ENCODE data around the gene HEXIM1. TPM values are rescaled to one million over a fixed set of nuclear protein-coding genes. Genes with fewer than 3 reads are reported as not detected.

HEXIM1 gene
- total and polyA plus RNA-seq, 2 experiments from 2014 or later, result 9.2 to 10.9 TPM

GRCh38 chr17:45118691-45119090, 29.6 kb upstream of the HEXIM1 start:
- Histone ChIP-seq H3K4me3 (no peak overlapping the region), H4K20me1 (replicated peaks; ENCODE audit: insufficient read depth) (no peaks in the 10 kb centered on the region), H2AFZ (no peak overlapping the region), H3K79me2 (replicated peaks; ENCODE audit: insufficient read depth) (0 out of 2 replicates have a peak, but pooled peaks cover 2% of the 10 kb centered on the region), H3K4me1 (ENCODE audit: insufficient read depth) (peaks cover 4% of the 10 kb centered on the region; the same call in 1 of the 2 replicates), H3K27ac (ENCODE audit: low read depth) (no peak overlapping the region), H3K9me2 (ENCODE audit: insufficient read depth) (no peaks in the 10 kb centered on the region), H3F3A (replicated peaks; ENCODE audit: low read depth) (no peaks in the 10 kb centered on the region), H3K27me3 (ENCODE audit: insufficient read depth) (no peaks in the 10 kb centered on the region), H3K36me3 (ENCODE audit: insufficient read depth) (no peaks in the 10 kb centered on the region), H3K4me2 (no peak overlapping the region)
- Mint-ChIP-seq H3K27ac (no peak overlapping the region), H3K36me3 (ENCODE audit: low read depth) (no peaks in the 10 kb centered on the region), H3K9me3 (no peaks in the 10 kb centered on the region), H3K4me1 (peaks cover 27% of the 10 kb centered on the region), H3K4me3 (no peak overlapping the region), H3K27me3 (ENCODE audit: insufficient read depth, low read depth, poor library complexity) (peaks cover 9% of the 10 kb centered on the region)
- no peak for TF ChIP-seq ZNF331 (CRISPR knock-in tag; IDR thresholded peaks at IDR 0.05; ENCODE audit: low read depth)
- TF ChIP-seq STAT1 (IDR thresholded peaks at IDR 0.05; ENCODE audit: unreplicated experiment), result no peak
- no peak for TF ChIP-seq ZNF114 (CRISPR knock-in tag; IDR thresholded peaks at IDR 0.05)
- ATAC-seq, result no peak
- no peak for DNase-seq (ENCODE audit: low spot score)

GRCh38 chr17:45119964-45120363, 28.3 kb upstream of the HEXIM1 start:
- no peaks in the 10 kb centered on the region for H3K27me3 ChIP-seq (ENCODE audit: insufficient read depth)
- H3K27ac ChIP-seq (ENCODE audit: low read depth), result no peak overlapping the region
- Mint-ChIP-seq H3K27ac (no peak overlapping the region), H3K9me3 (no peaks in the 10 kb centered on the region), H3K27me3 (ENCODE audit: insufficient read depth, low read depth, poor library complexity) (peaks cover 7% of the 10 kb centered on the region), H3K36me3 (ENCODE audit: low read depth) (no peaks in the 10 kb centered on the region), H3K4me3 (no peak overlapping the region), H3K4me1 (peaks cover 15% of the 10 kb centered on the region)
- no peak for DNase-seq (ENCODE audit: low spot score)
- peaks cover 4% of the 10 kb centered on the region; the same call in 1 of the 2 replicates for H3K4me1 ChIP-seq (ENCODE audit: insufficient read depth)
- no peak overlapping the region for H3K4me3 ChIP-seq
- TF ChIP-seq REST (IDR thresholded peaks at IDR 0.05; ENCODE audit: unreplicated experiment) (no peak), ZNF114 (CRISPR knock-in tag; IDR thresholded peaks at IDR 0.05) (no peak), NANOG (IDR thresholded peaks at IDR 0.05; ENCODE audit: borderline replicate concordance) (no peak), EZH2 (IDR thresholded peaks at IDR 0.05; ENCODE audit: low read depth, unreplicated experiment) (no peak), CTCF (conservative IDR thresholded peaks at IDR 0.05; ENCODE audit: low read depth in 2 of 2) (no peak)
- H3K9me2 ChIP-seq (ENCODE audit: insufficient read depth), result no peaks in the 10 kb centered on the region
- H3K4me2 ChIP-seq, result no peak overlapping the region
- H4K20me1 ChIP-seq (replicated peaks; ENCODE audit: insufficient read depth), result no peaks in the 10 kb centered on the region
- no peaks in the 10 kb centered on the region for H3F3A ChIP-seq (replicated peaks; ENCODE audit: low read depth)
- H3K79me2 ChIP-seq (replicated peaks; ENCODE audit: insufficient read depth), result 0 out of 2 replicates have a peak, but pooled peaks cover 2% of the 10 kb centered on the region
- H3K36me3 ChIP-seq (ENCODE audit: insufficient read depth), result no peaks in the 10 kb centered on the region
- ATAC-seq, result no peak
- no peak overlapping the region for H2AFZ ChIP-seq
